Measurements from ENCODE around the gene ADGRG6.

The ADGRG6 gene

DNA sequence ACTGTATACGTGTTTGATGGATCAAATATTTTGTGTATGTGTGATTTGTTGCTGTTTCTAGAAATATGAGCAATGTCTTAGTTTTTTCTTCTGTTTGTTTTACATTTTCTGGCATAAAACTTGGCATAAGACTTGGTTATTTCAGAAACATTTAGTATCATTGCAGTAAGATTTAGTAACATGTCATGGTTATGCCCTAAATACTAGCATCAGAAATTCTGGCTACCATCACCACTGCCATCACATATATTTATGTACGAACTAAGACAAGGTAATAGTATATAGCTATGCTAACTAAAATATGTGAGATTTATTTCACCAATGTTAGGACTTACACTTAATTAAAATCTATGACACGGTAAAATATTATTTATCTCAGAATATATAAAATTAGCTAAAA lies 10.3 kb upstream of the ADGRG6 start:
- no peak for DNase-seq (ENCODE audit: low spot score)

GRCh38 chr6:142292166-142292924 lies 9.5 kb upstream of the ADGRG6 start:
- DNase-seq (ENCODE audit: low spot score), result no peak

GRCh38 chr6:142293121-142293520 lies 8.7 kb upstream of the ADGRG6 start:
- no peak for DNase-seq (ENCODE audit: low spot score)

- DNase-seq (ENCODE audit: low spot score), result no peak
These were observed 7.1 kb upstream of the ADGRG6 start for GRCh38 chr6:142294679-142295078.

- no peak for DNase-seq (ENCODE audit: low spot score)
These were observed 4.7 kb upstream of the ADGRG6 start for GRCh38 chr6:142296975-142297604.

GRCh38 chr6:142297605-142297995 lies 4.2 kb upstream of the ADGRG6 start:
- no peak for DNase-seq (ENCODE audit: low spot score)

GRCh38 chr6:142297996-142298753 lies 3.6 kb upstream of the ADGRG6 start:
- DNase-seq (ENCODE audit: low spot score), result peak; percentile 56

GRCh38 chr6:142300302-142300701 lies 1.5 kb upstream of the ADGRG6 start:
- DNase-seq (ENCODE audit: low spot score), result no peak

- DNase-seq (ENCODE audit: low spot score), result peak; percentile 31
These were observed 803 bp upstream of the ADGRG6 start for GRCh38 chr6:142300758-142301650.

GRCh38 chr6:142302421-142303175 lies 791 bp downstream of the ADGRG6 start:
- DNase-seq (ENCODE audit: low spot score), result no peak

DNA sequence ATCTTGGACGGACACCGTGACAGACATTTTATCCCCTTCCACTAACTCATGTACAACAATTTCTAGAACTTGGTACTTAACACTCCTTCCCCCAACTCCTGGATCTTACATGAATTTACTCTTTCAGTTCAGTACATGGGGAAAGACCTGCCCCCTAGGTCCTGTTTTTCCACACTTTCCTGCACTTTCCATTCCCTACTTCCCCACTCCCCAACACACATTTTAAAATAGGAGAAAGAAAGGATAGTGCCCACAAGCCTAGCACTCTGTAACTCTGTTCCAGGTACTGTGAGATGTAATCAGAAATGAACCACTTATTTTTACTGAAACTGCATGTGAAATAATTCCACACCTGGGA lies 1.3 kb downstream of the ADGRG6 start:
- DNase-seq (ENCODE audit: low spot score), result no peak

DNA sequence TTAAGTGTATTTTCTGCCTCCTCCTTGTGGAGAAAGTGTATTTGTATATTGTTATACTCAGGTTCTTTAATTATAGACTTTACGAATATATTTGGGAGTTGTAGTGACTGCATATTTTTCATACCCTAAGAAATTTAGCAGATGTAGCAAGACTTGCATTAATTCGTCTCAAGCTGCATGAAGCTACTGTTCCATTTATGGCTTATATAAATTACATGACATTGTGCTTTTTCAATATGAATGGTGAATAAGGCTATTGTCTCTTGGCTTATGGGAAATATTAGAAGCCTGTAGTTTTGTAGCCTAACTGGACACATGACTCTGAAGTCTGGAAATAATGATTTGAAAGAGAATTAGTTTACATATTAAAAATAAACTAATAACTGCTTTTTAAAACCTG lies 2.4 kb downstream of the ADGRG6 start:
- DNase-seq (ENCODE audit: low spot score), result no peak

GRCh38 chr6:142306736-142307135 lies 4.9 kb downstream of the ADGRG6 start:
- DNase-seq (ENCODE audit: low spot score), result no peak

GRCh38 chr6:142307963-142308748 lies 6.3 kb downstream of the ADGRG6 start:
- no peak for DNase-seq (ENCODE audit: low spot score)

GRCh38 chr6:142309426-142309825 lies 7.6 kb downstream of the ADGRG6 start:
- no peak for DNase-seq (ENCODE audit: low spot score)

DNA sequence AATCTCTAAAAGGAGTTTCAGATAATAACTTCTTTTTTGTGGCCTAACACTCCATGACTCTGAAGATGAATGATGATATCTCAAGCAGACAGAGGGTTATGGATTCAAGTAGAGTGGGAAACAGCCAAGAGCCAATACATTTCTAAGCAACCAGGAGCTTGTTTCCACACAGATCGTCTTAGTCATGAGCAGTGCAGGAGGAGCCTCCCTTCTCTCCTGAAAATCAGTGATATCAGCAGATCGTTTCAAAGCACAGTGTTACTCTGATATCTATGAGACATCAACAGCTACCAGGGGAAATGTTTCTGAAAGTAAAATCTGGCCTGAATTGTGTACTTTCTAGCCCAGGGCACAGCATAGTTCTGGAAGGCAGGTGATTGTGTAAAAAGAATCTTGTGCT lies 11.5 kb downstream of the ADGRG6 start:
- peak; percentile 3 for DNase-seq (ENCODE audit: low spot score)

DNA sequence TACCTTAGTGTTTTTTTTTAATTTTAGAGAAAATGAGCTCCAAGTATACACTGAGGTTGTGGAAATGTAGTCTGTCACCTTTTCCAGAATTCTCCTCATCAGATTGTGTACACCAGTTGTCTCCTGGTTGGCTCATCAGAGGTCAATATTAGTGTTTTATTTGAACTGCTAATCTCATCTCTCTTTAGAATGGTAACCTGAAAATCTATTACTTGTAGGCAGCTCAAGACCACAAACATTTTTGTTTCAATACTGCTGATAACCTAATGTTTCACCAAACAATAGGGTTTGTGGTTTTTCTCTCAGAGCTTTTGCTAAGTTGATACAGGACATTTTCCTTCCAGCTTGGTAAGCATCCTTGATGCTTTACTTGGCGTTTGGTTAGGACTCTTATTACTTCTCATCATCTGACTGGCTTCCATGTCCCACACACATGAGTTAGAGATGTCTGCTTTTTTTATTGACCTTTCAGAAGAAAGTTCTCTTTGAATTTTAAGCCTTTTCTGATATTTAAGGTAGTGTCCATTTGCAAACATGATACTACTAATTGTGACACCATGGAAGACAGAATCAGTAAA lies 15.1 kb downstream of the ADGRG6 start:
- no peak for DNase-seq (ENCODE audit: low spot score)

- no peak for DNase-seq (ENCODE audit: low spot score)
These were observed 16.9 kb downstream of the ADGRG6 start for GRCh38 chr6:142318714-142319113.

DNA sequence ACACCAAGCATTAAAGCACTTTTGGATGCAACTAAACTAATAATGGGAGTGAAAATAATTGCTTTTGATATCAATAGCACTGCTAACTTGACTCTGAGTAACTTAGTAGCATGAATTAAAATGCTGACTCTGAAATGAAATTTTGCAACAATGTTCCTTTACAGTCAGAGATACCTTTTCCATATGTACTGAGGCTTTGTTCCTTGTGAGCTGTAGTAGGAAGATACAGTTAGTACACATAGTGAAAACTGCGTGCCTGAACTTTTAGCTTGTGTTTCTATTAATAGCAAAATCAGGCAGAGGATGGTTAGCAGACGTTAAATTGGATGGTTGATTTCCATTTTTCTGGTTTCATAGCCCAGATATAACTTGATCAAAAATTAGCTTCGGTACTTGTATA lies 18.6 kb downstream of the ADGRG6 start:
- no peak for DNase-seq (ENCODE audit: low spot score)

GRCh38 chr6:142321451-142321850 lies 19.6 kb downstream of the ADGRG6 start:
- DNase-seq (ENCODE audit: low spot score), result no peak

All from GM03348 (cell line).